ENCODE measurements around the gene P4HA2.
A peak's percentile ranks its signal among the peaks of the same experiment; 100 is the strongest.

DNA sequence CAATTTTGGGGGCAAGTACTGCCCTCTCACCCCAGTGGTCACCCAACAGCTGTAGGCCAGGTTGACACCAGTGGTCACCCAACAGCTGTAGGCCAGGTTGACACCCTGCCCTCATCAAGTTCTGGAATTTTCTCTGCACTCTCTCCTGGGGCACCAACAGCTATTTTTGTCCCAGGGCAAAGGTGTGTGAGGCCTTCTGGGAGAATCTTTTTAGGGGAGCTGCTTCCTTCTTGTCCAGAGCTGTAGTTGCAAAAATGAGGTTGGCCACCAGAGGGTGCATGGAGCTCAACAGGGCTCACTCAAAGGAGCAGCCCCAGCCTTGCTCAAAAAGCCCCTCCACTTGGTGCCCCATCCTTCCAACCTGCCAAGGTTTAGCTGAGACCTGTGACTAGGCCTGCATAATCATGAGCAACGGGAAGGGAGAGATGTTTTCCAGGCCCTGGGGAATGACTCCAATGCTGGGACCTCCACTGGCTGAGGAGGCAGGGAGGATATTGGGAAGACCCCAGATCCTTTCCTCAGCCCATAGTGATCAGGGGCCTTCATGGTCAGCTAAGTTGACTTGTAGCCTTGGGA is 10.6 kb upstream of the P4HA2 start:
- TF ChIP-seq, protein P1, sequence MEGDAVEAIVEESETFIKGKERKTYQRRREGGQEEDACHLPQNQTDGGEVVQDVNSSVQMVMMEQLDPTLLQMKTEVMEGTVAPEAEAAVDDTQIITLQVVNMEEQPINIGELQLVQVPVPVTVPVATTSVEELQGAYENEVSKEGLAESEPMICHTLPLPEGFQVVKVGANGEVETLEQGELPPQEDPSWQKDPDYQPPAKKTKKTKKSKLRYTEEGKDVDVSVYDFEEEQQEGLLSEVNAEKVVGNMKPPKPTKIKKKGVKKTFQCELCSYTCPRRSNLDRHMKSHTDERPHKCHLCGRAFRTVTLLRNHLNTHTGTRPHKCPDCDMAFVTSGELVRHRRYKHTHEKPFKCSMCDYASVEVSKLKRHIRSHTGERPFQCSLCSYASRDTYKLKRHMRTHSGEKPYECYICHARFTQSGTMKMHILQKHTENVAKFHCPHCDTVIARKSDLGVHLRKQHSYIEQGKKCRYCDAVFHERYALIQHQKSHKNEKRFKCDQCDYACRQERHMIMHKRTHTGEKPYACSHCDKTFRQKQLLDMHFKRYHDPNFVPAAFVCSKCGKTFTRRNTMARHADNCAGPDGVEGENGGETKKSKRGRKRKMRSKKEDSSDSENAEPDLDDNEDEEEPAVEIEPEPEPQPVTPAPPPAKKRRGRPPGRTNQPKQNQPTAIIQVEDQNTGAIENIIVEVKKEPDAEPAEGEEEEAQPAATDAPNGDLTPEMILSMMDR (IDR thresholded peaks at IDR 0.05): peak; percentile 67 to 92 (median 84)
- no peak for TF ChIP-seq POLR2A (IDR thresholded peaks at IDR 0.05)
